ENCODE measurements around the gene FZD2.

The FZD2 gene

DNA sequence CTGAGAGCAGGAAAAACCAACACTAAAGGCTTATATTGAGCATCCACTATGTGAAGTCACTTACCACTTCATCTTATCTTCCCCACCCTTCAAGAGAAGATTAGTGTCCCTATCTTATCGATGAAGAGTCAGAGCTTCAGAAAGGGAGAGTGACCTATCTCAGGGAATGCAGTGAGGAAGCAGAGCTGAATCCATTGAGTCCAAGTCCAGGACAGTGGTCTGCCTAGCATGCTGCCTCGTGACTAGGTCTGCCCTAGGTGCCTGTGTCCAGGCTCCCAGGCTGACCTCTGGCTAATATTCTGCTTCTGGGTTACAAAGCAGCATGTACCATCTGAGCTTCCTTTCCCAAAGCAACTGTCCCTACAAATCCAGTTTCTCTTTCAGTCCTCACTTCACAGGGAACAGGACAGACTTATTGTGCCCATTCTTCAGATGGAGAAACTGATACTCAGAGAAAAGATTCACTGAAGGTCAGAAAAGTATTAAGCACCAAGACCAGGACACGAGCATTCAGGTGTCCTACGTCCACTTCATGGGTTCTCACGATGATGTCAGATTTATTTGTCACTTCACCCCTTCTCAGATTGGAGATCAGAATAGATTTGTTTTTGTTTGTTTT lies 13.3 kb upstream of the FZD2 start:
- no peak for ATAC-seq (ENCODE audit: insufficient read depth, low read depth)
- no peak for DNase-seq
- H3K9me3 ChIP-seq (ENCODE audit: insufficient read depth, low read length, severe bottlenecking) = no peaks in the 10 kb centered on the region
- H3K4me1 ChIP-seq (ENCODE audit: insufficient read depth, low read length) = no peaks in the 10 kb centered on the region
- H3K4me3 ChIP-seq (ENCODE audit: low read depth in 1 of 2, low read length in 2 of 2) = no peak overlapping the region
- no peaks in the 10 kb centered on the region for H4K20me1 ChIP-seq (ENCODE audit: insufficient read depth, low read length)
- no peak overlapping the region for H3K27ac ChIP-seq (ENCODE audit: low read length)
- H3K27me3 ChIP-seq (ENCODE audit: insufficient read depth, low read length, poor library complexity) = no peaks in the 10 kb centered on the region
- H3K9ac ChIP-seq (ENCODE audit: low read depth, low read length) = no peak overlapping the region
- H3K79me2 ChIP-seq (ENCODE audit: insufficient read depth, low read length) = no peaks in the 10 kb centered on the region
- no peak overlapping the region for H2AFZ ChIP-seq (ENCODE audit: low read depth, low read length)
- no peak overlapping the region for H3K4me2 ChIP-seq (ENCODE audit: insufficient read depth, low read length)
- TF ChIP-seq, protein P1, sequence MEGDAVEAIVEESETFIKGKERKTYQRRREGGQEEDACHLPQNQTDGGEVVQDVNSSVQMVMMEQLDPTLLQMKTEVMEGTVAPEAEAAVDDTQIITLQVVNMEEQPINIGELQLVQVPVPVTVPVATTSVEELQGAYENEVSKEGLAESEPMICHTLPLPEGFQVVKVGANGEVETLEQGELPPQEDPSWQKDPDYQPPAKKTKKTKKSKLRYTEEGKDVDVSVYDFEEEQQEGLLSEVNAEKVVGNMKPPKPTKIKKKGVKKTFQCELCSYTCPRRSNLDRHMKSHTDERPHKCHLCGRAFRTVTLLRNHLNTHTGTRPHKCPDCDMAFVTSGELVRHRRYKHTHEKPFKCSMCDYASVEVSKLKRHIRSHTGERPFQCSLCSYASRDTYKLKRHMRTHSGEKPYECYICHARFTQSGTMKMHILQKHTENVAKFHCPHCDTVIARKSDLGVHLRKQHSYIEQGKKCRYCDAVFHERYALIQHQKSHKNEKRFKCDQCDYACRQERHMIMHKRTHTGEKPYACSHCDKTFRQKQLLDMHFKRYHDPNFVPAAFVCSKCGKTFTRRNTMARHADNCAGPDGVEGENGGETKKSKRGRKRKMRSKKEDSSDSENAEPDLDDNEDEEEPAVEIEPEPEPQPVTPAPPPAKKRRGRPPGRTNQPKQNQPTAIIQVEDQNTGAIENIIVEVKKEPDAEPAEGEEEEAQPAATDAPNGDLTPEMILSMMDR (IDR thresholded peaks at IDR 0.05; ENCODE audit: borderline replicate concordance, extremely low read depth, low read length, poor library complexity, severe bottlenecking) = no peak
- no peak for TF ChIP-seq EZH2 (IDR thresholded peaks at IDR 0.05; ENCODE audit: borderline replicate concordance, low read depth, low read length, severe bottlenecking)
- H3K36me3 ChIP-seq (ENCODE audit: insufficient read depth, low read length) = no peaks in the 10 kb centered on the region

DNA sequence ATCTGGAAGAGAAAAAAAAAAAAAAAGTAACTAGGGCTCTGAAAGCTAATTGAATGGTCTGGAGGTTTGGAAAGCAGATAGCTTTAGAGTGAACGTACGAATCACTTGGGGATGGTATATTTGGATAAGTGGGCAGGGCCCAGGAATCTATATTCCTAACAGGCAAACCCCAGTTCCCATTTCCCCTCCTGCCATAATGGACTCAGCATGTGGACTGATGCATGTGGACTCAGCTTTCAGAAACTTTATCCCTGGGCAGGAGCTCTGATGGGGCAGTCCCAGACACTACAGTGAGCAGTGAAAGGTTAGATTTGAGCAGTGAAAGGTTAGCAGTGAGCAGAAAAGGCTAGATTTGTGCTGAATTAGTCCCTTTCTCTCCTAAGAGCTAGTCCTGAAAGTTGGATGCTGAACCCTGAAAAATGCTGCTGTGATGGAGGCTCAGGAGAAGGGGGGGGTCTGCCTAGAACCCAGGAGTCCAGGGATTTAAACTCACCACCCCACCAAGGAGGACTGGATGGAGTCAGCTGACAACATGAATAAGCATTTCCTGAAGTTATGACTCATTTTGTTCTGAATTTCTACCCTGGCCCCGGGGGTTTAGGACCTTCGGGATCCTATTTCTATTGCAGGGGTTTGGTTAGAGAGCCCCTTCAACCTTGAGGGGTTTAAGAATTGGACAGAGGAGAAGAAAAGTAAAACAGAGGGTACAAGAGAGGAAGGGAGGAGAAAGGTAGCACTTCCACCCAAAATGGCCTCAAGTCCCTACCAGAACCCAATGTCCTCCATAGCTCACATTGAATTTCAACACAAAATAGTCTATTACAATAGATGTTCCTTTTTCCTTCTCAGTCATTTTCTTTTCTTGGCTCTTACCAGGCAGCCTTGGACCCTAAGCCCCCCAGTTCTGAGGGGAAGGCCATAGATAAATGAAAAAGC lies 10.3 kb upstream of the FZD2 start:
- no peaks in the 10 kb centered on the region for H3K9me3 ChIP-seq (ENCODE audit: insufficient read depth, low read length, severe bottlenecking)
- H3K9ac ChIP-seq (ENCODE audit: low read depth, low read length) = no peak overlapping the region
- H3K4me3 ChIP-seq (ENCODE audit: low read depth in 1 of 2, low read length in 2 of 2) = no peak overlapping the region
- H3K79me2 ChIP-seq (ENCODE audit: insufficient read depth, low read length) = no peaks in the 10 kb centered on the region
- no peak overlapping the region for H3K27ac ChIP-seq (ENCODE audit: low read length)
- H4K20me1 ChIP-seq (ENCODE audit: insufficient read depth, low read length) = no peaks in the 10 kb centered on the region
- no peaks in the 10 kb centered on the region for H3K4me1 ChIP-seq (ENCODE audit: insufficient read depth, low read length)
- H3K4me2 ChIP-seq (ENCODE audit: insufficient read depth, low read length) = no peak overlapping the region
- no peak for ATAC-seq (ENCODE audit: insufficient read depth, low read depth)
- H3K27me3 ChIP-seq (ENCODE audit: insufficient read depth, low read length, poor library complexity) = peaks cover 12% of the 10 kb centered on the region
- no peak for DNase-seq
- no peak overlapping the region for H2AFZ ChIP-seq (ENCODE audit: low read depth, low read length)
- TF ChIP-seq, protein P1 (IDR thresholded peaks at IDR 0.05; ENCODE audit: borderline replicate concordance, extremely low read depth, low read length, poor library complexity, severe bottlenecking) = no peak
- TF ChIP-seq EZH2 (IDR thresholded peaks at IDR 0.05; ENCODE audit: borderline replicate concordance, low read depth, low read length, severe bottlenecking) = no peak
- H3K36me3 ChIP-seq (ENCODE audit: insufficient read depth, low read length) = no peaks in the 10 kb centered on the region

DNA sequence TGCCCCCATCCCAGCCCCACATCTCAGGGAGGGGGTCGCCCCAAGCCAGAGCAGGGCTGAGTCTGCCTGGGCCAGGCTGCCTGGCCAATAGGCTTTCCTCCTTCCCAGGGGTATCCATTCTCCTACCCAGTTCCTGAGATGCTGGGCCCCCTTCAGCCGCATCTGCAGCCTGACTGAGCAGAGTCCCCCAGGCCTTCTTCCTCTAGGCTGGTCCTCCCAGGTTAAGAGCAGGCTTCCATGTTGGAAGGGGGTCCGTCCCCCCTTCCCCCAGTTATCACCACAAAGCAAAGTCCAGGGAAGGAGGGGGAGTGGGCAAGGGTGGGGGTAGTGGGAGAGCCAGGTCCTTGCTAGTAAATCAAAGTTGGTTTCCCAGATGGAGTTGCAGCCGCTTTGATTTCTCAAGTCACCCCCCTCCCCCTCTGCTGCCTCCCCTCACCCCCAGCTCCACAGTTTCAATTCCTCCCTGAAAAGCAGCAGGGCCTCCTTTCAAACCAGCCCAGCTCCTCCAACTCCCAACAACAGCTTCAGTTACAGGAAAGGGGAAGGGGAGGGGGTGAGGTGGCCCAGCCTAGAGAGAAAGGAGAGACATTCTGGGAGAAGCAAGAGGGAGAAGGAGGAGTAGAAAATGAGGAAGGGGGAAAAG lies 9.5 kb upstream of the FZD2 start:
- no peak overlapping the region for H2AFZ ChIP-seq (ENCODE audit: low read depth, low read length)
- H3K79me2 ChIP-seq (ENCODE audit: insufficient read depth, low read length) = no peaks in the 10 kb centered on the region
- ATAC-seq (ENCODE audit: insufficient read depth, low read depth) = no peak
- no peak overlapping the region for H3K9ac ChIP-seq (ENCODE audit: low read depth, low read length)
- H3K36me3 ChIP-seq (ENCODE audit: insufficient read depth, low read length) = no peaks in the 10 kb centered on the region
- H3K4me3 ChIP-seq (ENCODE audit: low read depth in 1 of 2, low read length in 2 of 2) = no peak overlapping the region
- H3K27me3 ChIP-seq (ENCODE audit: insufficient read depth, low read length, poor library complexity) = peaks cover 12% of the 10 kb centered on the region
- no peak for DNase-seq
- H3K9me3 ChIP-seq (ENCODE audit: insufficient read depth, low read length, severe bottlenecking) = no peaks in the 10 kb centered on the region
- TF ChIP-seq, protein P1 (IDR thresholded peaks at IDR 0.05; ENCODE audit: borderline replicate concordance, extremely low read depth, low read length, poor library complexity, severe bottlenecking) = no peak
- no peak for TF ChIP-seq EZH2 (IDR thresholded peaks at IDR 0.05; ENCODE audit: borderline replicate concordance, low read depth, low read length, severe bottlenecking)
- no peak overlapping the region for H3K4me2 ChIP-seq (ENCODE audit: insufficient read depth, low read length)
- H3K27ac ChIP-seq (ENCODE audit: low read length) = no peak overlapping the region
- H4K20me1 ChIP-seq (ENCODE audit: insufficient read depth, low read length) = no peaks in the 10 kb centered on the region
- no peaks in the 10 kb centered on the region for H3K4me1 ChIP-seq (ENCODE audit: insufficient read depth, low read length)
